Myocyte (in vitro differentiated cells): ENCODE measurements around the gene TRPC4. TPM values are rescaled to one million over a fixed set of nuclear protein-coding genes. Genes with fewer than 3 reads are reported as not detected.

Experiments
- DNase-seq: peaks from one replicate; pipeline ENCODE4 v3.0.0-alpha.2; 2012; ENCODE audit warnings: low read depth
- total RNA-seq: library from RNA; depleted of rRNA; stranded (reverse); fragments of >200 nt; gene quantifications from 2 replicates; pipeline ENCODE4 v1.2.3, GENCODE V29; 2014

Gene TRPC4
- total RNA-seq, 1 donor from 2014 or later: 0.99 TPM

GRCh38 chr13:37662624-37663023 is 206.9 kb downstream of the TRPC4 start:
- no peak for DNase-seq

GRCh38 chr13:37657956-37658355 is 211.6 kb downstream of the TRPC4 start:
- no peak for DNase-seq

GRCh38 chr13:37657134-37657533 is 212.4 kb downstream of the TRPC4 start:
- peak; percentile 22 for DNase-seq

GRCh38 chr13:37656247-37656940 is 213.2 kb downstream of the TRPC4 start:
- peak; percentile 48 for DNase-seq

GRCh38 chr13:37652596-37652995 is 217.0 kb downstream of the TRPC4 start:
- DNase-seq: no peak

GRCh38 chr13:37651891-37652290 is 217.7 kb downstream of the TRPC4 start:
- DNase-seq: no peak

GRCh38 chr13:37648609-37649008 is 221.0 kb downstream of the TRPC4 start:
- peak; percentile 36 for DNase-seq

GRCh38 chr13:37647031-37647650 is 222.4 kb downstream of the TRPC4 start:
- DNase-seq: no peak

GRCh38 chr13:37646531-37646930 is 223.0 kb downstream of the TRPC4 start:
- DNase-seq: no peak

- no peak for DNase-seq
Measured at GRCh38 chr13:37645181-37645740, 224.3 kb downstream of the TRPC4 start.

- no peak for DNase-seq
Measured at GRCh38 chr13:37641391-37641790, 228.2 kb downstream of the TRPC4 start.

GRCh38 chr13:37640499-37640898 is 229.1 kb downstream of the TRPC4 start:
- DNase-seq: peak; percentile 63

- DNase-seq: no peak
Measured at GRCh38 chr13:37636701-37637100, 232.9 kb downstream of the TRPC4 start.

- no peak for DNase-seq
Measured at GRCh38 chr13:37632294-37632693, 237.3 kb downstream of the TRPC4 start.

GRCh38 chr13:37627428-37627827 is 242.1 kb downstream of the TRPC4 start:
- DNase-seq: no peak

GRCh38 chr13:37621811-37622361 is 247.7 kb downstream of the TRPC4 start:
- DNase-seq: peak; percentile 36

- DNase-seq: peak; percentile 31
Measured at GRCh38 chr13:37618554-37618953, 251.0 kb downstream of the TRPC4 start.

- DNase-seq: peak; percentile 49
Measured at GRCh38 chr13:37617173-37617572, 252.4 kb downstream of the TRPC4 start.

- no peak for DNase-seq
Measured at GRCh38 chr13:37616131-37616530, 253.4 kb downstream of the TRPC4 start.

- DNase-seq: no peak
Measured at GRCh38 chr13:37615276-37615675, 254.3 kb downstream of the TRPC4 start.

- DNase-seq: no peak
Measured at GRCh38 chr13:37613638-37614037, 255.9 kb downstream of the TRPC4 start.

GRCh38 chr13:37613236-37613635 is 256.3 kb downstream of the TRPC4 start:
- DNase-seq: no peak
